OCI-M1 (cell line): ENCODE data around the gene KLF13.

ENCODE experiments used
- DNase-seq: peaks from one replicate; lab custom pipeline; 2025; lab: John Stamatoyannopoulos, UW

KLF13 gene

DNA sequence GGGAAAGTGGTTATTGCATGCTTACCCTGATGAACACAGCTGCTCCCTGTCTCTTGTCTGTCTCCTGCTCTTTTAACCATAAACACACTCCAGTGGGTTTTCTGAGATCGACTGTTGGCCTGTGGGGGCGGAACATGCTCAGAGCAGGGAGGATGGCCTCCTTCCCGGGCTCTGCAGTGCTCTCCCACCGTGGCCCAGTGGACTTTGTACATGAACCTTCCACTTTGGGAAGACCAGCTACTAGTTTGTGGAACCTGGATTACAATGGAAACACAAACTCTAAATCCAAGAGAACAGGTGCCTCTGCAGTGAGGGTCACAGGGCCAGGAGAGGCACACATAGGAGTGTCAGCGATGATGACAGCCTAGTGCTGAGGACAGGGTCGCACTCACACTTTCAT, 56.5 kb downstream of the KLF13 start:
- no peak for DNase-seq

DNA sequence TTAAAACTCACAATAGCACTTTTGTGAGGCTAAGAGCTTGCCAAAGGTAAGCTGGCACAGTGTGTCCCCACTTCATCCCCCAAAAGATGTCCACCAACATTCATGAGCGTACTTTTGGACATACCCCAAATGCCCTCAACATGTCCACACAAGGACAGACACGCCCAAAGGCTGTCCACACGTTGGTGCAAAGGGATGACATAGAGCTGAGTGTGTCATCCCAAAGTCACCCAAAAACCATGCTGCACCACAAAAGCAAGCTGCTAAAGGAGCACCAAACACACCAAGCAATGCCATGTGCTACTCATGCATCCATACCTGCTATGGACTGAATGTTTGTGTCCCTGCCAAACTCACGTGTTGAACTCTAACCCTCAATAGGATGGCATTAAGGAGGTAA, 57.9 kb downstream of the KLF13 start:
- no peak for DNase-seq

DNA sequence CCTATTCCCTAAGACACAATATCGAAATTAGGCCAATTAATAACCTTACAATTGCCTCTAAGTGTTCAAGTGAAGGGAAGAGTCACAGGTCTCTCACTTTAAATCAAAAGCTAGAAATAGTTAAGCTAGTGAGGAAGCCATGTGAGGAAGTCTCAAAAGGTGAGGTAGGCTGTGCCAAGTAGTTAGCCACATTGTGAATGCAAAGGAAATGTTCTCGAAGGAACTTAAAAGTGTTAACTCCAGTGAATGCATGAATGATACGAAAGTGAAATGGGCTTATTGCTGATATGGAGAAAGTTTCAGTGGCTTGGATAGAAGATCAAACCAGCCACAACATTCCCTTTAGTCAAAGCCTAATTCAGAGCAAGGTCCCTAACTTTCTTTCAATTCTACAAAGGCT, 59.1 kb downstream of the KLF13 start:
- no peak for DNase-seq

DNA sequence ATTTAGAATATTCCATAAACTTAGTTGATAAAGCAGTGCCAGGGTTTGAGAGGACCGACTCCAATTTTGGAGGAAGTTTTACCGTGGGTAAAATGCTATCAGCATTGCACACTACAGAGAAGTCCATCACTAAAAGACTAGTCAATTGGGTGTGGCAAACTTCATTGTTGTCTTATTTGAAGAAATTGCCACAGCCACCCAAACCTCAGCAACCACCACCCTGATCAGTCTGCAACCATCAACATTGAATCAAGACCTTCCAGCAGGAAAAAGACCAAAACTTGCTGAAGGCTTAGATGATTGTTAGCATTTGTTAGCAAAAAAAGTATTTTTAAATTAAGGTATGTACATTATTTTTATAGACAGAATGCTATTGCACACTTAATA, 60.5 kb downstream of the KLF13 start:
- DNase-seq, result no peak

DNA sequence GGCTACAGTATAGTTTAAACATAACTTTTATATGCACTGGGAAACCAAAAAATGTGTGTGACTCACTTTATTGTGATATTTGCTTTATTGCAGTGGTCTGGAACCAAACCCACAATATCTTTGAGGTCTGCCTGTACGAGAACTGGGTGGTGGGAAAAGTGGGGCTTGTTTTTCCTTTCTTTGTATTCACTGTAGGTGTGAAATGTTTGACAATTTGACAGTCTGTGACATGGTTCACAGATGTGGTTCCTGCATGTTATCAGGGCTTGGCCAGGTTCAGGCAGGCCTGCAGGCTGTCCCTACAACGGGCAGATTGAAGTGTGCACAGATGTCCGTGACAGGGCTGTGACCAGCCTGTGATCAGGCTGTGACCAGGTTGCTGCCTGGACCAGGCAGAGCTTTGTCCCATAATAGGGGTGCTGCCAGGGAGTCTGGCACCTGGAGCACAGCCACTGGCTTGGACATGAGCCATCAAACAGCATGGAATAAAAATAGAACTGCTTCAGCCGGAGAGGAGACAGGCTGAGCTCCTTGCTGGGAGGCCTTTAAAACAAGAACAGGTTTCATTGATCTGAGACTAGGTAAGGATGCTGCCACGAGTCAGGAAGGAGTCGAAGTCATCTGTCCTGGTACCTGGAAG, 61.0 kb downstream of the KLF13 start:
- no peak for DNase-seq

DNA sequence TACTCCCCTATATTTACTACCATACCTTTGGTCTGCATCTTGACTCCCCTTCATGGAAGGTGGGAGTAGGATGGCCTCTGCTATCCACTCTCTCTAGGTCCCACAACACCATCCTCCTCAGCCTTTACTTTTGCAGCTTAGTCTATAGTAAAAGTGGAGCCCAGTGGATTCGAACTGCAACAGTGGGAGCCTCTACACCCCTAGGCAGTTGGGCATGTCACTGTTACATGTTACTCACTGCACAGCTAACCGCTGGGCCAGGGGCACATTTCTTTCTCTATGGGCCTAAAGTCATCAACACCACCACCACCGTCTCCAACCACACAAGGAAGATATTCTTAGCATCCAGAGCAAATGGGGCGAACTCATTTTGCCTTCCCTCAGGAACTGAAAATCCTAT, 62.9 kb downstream of the KLF13 start:
- DNase-seq, result no peak

DNA sequence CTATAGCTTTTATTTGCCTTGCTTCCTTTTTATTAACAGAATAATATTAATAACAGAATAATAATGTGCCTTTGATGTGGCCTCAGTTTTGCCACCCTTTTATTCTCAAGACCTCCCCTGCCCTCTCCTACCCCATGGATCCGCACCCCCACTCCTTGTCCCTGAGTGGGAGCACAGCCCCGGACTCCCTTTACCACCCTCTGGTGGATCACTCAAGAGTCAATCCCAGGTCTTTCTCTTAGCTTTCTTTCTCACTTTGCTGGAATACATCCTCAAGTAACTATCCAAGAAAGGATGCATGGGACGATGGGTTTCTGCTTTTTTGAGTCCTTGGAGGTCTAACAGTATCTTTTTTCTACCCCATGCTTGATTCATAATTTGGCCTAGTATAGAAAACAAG, 63.4 kb downstream of the KLF13 start:
- no peak for DNase-seq

DNA sequence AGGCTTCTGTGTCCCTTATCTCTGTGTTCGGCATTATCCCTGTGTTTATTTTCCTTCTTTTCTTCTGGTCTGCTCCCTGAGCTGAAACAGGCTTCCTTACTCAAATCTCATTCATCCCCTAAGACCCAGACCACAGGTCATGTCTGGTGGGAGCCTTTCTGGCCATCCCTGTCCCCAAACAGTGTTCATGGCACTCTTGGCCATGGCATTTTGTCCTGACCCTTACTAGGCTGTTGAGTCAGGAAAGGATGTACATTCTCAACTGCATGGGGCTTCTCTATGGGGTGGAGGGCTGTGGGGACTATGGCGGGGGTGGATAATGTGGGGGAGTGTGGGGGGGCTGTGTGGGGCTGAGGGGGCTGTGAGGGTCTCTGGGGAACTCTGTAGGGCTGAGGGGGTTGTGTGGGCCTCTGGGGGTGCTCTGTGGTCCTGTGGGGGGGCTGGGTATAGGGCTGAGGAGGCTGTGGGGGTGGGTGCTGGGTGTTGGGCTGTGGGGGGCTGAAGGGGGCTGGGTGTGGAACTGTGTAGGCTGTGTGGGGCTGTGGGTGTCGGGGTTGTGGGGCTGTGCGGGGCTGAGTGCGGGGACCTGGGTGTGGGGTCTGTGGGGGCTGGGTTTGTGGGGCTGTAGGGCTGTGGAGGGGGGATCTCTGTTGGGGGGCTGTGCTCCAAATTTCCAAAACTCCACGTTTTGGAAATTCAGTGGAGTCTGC, 64.3 kb downstream of the KLF13 start:
- DNase-seq, result no peak

DNA sequence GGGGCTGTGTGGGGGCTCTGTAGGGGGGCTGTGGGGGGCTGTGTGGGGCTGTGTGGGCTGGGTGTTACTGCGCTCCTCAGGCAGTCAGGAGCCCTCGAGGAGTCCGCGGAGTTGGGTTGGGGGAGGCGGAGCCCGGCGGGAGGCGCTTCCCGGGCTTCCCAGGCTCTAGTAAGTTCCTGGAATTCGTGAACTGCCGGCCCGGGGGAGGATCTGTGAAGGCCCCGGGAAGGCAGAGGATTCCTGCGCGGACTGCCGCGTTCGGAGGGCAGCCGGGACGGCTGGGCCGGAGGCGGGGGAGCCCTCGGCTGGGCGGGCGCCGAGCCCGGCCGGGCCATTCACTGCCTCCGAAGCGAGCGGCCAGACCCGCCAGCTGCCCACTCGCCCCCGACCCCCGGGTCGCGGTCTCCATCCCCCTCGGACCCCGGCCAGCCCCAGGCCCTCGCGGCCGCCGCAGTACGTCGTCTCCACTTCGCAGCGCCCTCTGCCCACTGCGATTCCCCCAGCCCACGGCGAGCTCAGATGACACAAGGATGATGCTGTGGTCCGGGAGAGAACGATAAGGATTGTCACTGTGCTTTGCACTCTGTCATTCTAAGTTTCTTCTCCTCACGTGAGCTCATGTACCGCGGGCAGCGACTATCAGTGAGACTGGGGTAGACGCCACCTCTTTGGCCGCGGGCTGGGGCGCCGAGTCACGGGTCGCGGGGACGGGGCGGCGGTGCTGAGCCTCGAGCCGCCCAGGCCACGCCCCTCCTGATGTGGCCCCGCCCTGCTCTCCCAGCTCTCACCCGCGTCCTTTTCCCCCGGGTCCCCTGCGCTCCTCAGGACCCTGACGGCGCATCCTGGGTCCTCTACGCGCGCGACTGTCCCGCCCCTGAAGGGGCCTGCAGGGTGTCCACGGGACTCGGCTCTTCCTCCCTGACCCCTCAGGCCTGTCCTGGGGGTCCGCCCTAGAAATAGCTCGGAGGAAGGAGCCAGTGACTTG, 65.3 kb downstream of the KLF13 start:
- DNase-seq, result peak; percentile 71

DNA sequence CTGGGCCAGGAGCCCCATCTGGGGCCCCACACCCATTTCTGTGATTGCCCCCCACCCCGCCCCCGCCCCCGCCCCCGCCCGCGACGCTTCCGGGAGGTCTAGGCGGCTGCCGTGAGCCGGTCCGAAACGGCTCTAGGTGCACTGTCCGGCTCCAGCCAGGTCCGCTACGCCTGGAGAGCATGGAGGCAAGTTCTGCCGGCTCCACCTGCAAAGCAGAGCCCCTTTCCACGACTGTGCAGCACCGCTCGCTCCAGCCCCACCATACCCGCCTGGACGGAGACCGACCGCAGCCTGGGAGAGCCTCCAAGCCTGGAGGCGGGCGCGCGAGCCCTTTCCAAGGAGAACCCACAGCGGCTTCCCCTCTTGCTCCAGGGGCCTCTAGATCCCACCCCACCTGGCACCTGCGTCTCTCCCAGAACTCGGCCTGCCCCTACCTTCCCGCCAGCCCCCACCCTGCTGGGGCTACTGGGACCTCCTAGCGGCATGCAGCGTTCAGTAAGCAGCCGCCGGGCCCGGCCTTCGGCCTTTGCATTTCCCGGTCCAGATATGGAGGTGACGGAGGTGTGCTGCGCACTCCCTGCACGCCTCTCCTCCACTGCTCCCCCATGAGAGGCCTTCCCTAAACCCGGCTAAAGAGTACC, 66.2 kb downstream of the KLF13 start:
- DNase-seq, result no peak

DNA sequence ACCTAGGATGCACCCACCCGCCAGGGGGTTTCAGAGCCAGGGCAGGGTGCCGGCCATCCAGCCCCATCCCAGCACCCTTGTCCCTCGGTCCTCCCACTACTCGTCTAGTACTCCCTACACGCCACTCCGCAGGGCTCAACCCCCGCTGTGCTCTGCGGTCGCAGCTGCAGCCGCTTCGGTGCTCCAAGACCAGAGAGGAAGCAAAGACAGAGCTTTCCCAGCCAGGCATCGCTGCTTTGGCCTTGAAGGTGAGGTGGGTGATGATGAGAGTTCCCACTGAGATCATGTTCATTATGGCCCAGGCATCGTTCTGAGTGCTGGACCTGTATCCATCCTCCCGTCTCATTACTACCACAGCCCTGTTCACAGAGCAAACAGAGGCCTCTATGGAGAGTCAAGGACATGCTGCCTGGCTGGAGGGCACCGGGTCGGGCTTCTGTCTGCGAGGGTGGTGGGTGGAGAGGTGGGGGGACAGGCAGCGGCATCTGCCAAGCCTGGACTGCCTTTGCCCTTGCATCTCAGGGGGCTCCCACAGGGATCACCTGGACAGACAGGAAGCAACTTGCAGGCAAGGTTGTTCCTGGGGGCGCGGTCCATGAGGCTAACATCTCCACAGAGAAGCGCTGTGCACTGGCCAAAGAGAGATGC, 66.9 kb downstream of the KLF13 start:
- no peak for DNase-seq

DNA sequence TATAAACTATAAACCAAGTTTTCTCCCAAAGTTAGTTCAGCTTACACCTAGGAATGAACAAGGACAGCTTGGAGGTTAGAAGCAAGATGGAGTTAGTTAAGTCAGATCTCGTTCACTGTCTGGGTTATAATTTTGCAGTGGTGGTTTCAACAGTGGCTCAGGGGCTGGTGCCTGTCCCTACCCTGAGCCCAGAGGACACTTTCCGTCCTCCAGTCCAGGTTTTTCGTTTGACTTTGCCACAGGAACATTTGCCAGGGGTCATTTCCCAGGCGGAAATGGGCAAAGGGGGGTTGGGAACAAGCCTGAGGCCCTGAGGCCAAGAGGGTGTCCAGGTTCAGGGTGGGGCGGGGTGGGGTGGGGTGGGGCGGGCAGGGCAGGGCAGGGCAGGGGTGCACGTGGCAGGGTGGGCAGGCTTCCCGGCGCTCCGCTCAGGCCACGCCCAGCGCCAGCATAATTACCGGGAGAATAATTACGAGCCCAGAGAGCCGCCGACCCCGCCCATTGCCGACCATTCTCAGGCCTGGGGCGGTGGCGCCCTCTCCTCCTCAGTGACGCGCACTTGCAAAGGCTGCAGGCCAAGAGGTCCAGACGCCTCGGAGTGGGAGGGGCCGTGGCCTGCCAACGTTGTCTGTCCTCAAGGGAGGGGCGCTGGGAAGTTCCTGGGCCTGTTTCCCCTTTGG, 70.4 kb downstream of the KLF13 start:
- DNase-seq, result peak; percentile 85

DNA sequence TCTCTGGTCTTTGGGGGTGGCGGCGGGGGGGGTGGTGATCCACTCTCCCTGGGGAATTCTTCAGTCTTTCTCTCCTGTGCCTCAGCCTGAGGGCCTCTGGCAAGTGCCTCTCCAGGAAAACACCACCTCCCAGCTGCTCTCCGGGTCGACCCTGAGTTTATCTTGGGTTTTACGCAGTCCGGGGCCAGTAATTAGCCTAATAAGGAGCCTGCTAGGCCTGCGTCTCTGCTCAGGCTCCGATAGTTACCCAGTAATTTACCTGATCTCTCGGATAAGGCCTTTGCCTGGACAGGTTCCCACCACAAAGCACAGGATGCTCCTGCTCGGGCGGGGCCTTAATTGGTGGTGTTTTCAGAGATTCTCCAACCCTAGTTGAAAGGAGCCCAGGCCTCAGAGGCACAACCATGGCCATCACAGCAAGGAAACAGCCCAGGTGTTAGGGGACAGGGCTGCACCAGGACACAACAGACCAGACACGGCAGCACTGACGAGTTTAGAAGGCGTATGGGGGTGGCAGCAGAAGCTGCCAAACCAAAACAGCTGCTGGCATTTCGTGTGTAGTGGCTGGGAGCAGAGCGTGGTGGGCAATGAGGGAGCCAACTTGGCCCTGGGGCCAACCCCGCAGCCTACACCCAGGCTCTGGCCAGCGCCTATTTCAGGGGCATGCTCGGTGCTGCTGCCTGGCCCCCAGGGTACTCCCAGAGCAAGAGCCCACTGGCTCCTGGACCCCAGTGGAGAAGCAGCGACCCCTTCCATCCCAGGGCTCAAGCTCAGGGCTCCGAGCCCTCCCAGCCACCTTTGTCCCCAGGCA, 71.4 kb downstream of the KLF13 start:
- DNase-seq, result no peak

DNA sequence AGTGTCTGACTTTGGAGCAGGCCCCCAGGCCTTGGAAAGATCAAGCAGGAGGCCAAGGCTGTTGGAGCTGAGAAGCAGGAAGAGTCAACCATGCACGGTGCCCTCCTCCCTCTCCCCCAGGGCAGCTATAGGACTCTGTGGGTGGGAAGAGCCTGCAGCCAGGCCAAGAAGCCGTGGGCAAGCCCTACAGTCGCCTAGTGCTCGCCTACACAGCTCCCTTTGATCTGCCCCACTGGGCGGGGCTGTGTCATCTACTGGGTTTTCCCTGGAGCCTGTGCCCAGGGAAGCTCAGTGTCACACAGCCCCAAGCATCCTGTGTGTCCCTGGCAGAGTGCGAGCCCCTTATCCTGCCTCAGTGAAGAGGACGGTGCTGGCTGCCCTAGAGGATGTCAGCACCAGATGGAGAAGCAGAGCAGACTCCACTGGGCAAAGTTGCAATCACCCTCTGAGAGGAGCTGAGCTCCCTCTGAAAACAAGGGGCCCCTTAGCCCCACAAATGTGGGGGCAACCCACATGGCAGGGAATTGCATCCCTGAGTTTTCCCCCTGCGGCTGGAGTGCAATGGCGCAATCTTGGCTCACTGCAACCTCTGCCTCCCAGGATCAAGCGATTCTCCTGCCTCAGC, 72.2 kb downstream of the KLF13 start:
- no peak for DNase-seq

DNA sequence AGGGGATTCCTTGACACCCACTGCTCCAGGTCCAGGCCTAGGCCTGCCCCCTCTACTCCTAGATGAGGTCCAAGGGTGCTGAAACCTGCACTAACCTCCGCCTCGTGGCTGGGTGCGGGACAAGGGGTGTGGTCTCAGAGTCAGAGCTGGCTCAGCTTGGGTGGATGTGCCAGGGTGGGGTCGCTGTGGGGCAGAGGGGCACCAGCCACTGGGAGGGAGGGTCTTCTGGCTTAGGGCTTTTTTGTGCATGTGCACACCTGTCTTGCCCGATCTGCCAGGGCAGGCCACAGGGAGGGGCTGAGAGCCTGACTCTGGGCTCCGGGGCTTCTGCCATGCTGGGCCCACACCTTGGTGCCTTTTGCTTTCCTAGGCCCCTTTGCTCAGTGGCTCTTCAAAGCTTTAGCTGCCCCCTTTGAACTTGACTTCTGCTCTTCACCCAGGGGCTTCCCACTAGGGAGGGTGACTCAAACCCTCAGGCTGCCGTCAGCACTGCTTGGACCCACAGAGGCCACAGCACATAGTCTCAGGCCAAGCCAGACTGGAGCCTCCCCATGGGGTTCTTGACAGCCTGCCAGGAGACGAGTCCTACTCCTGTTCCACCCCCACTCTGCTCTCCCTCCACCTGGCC, 73.0 kb downstream of the KLF13 start:
- DNase-seq, result no peak

DNA sequence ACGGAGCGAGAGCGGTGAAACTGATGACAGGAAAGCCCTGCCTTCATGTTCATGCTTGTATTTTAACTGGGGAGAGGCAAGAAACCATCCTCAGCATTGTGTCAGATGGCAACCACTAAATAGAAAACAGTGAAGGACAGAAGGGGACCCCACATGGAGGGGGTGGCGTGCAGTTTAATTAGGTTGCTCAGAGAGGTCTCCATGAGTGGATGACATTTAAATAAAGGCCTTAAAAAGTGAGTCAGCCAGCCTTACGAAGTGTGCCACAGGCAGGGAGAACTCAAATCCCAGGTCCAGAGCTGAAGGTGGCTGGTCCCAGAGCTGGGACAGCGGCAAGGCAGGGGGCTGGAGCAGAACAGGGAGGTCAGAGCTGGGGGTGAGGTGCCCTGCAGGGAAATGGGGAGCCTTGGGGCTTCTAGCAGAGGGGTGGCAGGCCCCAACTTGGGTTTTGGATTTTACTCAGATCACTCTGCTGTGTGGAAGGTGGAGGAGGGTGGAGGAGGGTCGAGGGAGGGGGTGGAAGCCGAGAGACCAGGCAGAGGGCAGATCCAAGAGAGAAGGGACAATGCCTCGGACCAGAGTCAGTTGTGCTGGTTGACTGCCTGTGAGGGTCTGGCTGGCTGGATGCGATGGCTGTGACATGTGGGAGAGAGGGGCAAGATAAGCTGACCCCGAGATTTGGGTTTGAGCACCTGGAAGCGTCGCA, 73.7 kb downstream of the KLF13 start:
- no peak for DNase-seq

DNA sequence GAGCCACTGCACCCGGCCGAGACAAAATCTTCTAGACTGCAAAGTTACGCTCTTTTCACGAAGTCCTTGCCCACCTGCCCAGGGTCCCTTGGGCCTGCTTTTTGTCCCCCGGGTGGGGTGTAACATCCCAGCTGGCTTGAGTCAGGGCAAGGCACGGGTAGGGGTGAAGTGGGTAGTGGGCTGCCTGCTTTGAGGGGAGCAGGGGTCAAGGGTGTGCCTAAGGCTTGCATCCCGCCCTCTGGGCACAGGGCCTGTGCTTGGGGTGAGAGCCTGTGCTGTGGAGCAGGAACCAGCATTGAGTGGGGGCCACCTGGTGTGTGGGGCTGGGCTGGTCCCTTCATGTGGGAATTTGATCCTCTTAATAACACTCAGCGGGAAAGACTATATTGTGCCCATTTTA, 74.6 kb downstream of the KLF13 start:
- no peak for DNase-seq

DNA sequence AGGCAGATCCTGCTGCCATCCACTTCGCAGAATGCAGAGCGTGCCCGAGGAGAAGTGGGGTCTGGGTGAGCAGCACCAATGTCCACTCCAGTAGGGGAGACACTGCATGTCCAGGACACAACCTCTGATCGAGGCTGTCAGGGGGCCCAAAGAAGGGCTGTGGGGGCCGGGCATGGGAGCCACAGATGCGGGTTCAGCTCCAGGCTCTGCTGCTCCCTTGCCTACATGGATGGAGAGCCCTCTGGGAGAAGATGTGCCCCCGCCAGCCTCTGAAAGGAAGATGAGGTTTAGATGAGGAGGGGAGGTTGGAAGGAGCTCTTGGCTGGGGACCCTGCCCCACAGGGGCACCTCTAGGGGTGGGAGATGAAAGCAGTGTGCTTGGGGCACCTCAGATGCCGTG, 75.4 kb downstream of the KLF13 start:
- DNase-seq, result no peak

DNA sequence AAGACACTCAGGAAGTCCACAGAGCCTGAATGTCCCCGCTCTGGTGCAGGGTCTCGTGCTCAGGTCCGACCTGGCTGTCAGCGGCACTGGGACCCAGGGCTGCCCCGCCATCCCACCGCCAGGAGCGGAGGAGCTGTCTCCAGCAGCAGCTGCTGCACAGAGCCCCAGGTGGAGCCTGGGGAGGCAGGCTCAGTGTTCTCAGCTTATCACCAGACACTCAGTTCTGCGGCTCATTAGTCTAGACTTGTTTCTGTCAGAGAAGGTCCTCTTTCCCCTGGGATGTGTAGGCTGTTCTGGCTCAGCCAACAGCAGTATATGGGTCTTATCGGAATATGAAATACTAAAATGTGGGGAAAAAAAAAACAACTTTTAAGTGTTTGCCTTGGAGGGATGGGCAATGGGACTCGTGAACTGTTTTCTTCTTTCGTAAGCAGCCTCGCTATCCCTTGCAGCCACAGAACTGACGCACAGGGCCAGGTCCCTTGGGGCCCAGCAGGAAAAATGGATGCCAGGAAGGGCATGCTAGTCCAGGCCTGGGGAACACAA, 75.9 kb downstream of the KLF13 start:
- DNase-seq, result no peak
